ENCODE measurements around the gene ESRP2. TPM values are rescaled to one million over a fixed set of nuclear protein-coding genes. Genes with fewer than 3 reads are reported as not detected.

Gene ESRP2
- polyA plus RNA-seq (ENCODE audit: insufficient read length), result 0.88 TPM

DNA sequence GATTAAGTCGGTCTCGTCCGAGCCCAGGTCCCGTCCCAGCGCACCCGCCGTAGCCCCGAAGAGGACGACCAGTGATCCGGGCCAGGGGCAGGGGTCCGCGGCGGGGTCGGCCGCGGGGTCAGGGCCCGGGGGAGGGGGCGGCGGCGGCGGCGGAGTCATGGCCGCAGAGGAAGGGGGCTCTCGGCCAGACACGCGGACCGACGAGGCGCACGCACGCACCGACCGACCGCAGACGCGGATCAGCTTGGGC is at the start of gene ESRP2:
TSS of gene ESRP2 (minus strand) at position 241 of the 250 bp plus-strand sequence. CDS start at position 159, 82 bp downstream.
- no peak for DNase-seq

GRCh38 chr16:68285683-68286082 is 49.8 kb upstream of the ESRP2 start:
- no peak for DNase-seq

DNA sequence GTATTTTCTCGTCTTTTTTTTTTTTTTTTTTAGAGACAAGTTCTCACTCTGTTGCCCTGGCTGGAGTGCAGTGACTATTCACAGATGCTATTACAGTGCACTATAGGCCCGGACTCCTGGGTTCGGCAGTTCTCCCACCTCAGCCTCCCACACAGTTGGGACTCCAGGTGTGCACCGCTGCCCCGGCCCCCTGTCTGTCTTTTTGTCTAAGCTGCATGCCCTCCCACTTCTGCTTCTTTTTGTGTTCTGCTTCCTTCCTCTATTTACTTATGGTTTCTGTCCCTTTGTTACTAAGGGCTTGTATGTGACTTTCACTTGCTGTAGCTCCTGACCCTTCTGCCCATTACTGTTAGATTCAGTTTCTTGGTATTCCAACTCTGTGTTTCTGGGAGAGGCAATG is 48.9 kb upstream of the ESRP2 start:
- no peak for DNase-seq

GRCh38 chr16:68283801-68284598 is 48.1 kb upstream of the ESRP2 start:
- DNase-seq, result no peak

- DNase-seq, result no peak
Observed at GRCh38 chr16:68283346-68283745, 47.4 kb upstream of the ESRP2 start.

DNA sequence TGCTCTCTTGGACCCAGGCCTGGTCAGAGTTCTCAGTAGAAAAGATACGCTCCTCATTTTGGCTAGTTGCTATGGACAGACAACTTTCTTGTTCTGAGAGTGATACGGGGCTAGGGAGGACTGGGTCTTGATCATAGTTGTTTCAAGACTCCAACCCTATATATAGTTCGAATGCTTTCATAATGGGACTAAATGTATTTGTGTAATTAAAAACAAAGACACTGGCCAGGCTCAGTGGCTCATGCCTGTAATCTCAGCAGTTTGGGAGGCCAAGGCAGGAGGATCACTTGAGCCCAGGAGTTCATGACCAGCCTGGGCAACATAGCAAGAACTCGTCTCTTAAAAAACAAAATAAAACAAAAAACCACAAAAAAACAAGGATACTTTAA is 46.1 kb upstream of the ESRP2 start:
- no peak for DNase-seq

- no peak for DNase-seq
Observed at GRCh38 chr16:68281368-68282063, 45.6 kb upstream of the ESRP2 start.

DNA sequence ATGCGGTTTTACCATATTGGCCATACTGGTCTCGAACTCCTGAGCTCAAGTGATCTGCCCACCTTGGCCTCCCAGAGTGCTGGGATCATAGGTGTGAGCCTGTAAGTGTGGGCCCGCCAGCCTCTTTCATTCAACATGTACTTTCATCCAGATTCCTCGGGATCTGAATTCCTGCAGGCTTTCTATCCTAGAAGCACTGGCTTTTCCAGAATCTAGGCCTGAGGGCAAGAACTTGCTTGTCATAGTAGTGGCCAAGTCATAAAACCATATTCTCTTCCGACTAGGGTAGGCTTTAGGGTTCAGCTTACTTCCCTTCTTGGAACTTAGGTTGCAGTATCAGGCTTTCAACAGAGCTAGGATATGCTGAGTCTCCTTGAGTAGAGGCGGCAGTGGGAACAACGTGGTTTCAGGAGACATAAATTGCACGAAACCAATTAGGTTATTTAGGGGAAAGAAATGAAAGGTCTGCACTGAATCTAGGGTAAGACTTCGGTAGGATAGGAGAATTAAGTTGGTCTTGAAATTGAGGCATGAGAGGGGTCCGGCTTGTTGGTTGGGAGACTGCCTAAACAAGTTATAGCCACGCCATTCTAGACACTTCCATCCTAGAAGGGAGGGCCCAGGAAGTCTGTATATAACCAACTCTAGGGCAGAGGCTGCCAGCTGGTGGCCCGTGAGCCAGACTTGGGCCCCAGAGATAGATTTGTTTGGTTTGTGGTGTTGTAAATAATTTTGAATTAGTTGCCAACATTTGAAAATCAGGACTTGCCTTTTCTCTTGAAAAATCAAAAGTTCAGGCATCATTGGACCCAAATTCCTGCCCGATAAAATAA is 44.0 kb upstream of the ESRP2 start:
- DNase-seq, result no peak

DNA sequence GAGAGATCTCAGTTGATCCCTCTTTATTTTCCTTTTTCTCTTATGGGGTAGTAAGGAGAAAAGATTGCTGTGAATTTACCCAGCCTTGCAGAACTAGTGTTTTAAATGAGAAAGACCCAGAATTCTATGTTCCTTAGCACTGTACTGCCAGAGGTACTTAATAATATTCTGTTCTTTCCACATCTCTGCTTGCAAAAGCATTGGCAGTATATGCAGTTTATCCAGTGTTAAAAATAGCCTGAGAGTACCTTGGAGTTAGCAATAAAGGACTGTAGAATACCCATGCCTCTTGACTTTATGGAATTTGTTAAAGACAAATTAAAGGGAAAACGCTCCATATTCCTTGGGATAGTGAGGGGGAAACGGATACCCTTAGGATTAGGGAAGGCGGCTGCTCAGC is 40.3 kb upstream of the ESRP2 start:
- no peak for DNase-seq

DNA sequence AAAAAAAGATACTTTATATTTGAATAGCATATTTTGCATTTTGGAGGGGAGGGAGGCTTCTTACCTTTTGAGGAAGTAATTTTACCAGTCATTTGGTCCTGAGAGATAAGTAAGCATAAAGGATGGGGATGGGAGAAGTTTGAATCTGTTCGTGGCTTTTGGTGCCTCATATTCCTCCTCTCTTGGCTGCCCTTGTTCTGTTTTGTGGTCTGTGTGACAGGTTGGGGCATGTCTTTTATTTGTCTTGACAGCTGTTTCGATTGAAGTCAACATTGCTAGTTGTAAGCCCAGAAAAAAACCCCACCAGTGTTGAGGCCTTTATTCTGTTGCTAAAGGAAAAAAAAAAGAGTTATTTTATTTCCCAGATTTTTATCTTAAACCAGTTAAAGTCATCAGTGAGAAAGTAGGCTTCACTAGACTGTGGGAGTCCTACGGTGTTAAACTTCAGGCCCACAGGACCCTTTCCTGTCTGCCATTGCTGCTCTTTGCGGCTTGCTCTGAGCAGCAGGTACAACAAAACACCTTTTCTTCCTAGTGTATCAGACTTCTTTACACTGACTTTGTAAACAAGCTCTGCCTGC is 39.8 kb upstream of the ESRP2 start:
- no peak for DNase-seq

DNA sequence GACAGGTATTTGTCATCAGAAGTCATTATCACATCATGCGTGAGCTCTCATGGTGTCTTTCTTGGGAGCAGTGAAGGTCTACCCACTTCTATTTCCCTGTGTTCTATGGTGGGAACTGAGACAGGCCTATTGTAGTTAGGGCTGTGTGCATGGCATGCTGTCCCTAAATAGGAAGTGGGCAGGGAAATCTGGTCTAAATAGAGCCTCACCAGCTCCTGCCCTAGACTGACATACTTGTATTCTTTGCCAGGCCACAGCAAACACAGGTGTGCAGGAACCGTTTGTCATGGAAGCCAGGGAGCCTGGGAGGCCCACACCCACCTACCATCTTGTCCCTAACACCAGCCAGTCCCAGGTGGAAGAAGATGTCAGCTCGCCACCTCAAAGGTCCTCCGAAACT is 38.5 kb upstream of the ESRP2 start:
- no peak for DNase-seq

DNA sequence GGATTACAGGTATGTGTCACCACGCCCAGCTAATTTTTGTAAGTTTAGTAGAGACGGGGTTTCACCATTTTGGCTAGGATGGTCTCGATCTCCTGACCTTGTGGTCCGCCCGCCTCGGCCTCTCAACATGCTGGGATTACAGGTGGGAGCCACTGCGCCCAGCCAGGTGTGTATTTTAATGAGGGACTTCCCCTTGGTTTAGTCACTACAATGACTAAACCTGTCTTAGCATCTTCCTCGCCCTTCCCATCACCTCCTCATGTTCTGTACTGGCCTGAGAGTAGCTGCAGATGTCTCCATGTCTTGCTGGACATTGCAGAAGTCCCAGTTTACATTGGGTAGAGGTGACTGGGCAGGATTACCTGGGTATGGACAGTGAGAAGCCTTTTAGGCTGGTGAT is 38.0 kb upstream of the ESRP2 start:
- DNase-seq, result no peak

GRCh38 chr16:68273459-68273858 is 37.5 kb upstream of the ESRP2 start:
- DNase-seq, result no peak

- DNase-seq, result no peak
Observed at GRCh38 chr16:68272507-68273209, 36.7 kb upstream of the ESRP2 start.

DNA sequence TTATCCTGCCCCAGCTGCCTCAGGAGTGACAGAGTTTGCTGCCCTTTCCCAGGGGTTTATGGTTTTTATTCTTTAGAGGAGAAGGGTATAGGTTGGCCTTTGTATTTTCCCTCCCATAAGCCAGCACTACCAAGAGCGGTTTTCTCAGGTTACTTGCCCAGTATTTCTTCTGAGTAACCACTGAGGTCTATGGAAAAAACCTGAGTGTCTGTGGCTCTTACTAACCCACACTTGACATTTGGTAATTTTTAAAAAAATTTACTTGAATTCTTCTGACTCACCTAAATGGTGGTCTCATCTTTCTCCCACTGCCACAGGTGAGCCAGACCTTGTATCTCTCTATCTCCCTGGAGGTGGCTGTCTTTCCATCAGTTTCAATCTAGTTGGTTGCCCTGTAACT is 34.4 kb upstream of the ESRP2 start:
- DNase-seq, result no peak

- DNase-seq, result no peak
Observed at GRCh38 chr16:68269793-68270192, 33.9 kb upstream of the ESRP2 start.

DNA sequence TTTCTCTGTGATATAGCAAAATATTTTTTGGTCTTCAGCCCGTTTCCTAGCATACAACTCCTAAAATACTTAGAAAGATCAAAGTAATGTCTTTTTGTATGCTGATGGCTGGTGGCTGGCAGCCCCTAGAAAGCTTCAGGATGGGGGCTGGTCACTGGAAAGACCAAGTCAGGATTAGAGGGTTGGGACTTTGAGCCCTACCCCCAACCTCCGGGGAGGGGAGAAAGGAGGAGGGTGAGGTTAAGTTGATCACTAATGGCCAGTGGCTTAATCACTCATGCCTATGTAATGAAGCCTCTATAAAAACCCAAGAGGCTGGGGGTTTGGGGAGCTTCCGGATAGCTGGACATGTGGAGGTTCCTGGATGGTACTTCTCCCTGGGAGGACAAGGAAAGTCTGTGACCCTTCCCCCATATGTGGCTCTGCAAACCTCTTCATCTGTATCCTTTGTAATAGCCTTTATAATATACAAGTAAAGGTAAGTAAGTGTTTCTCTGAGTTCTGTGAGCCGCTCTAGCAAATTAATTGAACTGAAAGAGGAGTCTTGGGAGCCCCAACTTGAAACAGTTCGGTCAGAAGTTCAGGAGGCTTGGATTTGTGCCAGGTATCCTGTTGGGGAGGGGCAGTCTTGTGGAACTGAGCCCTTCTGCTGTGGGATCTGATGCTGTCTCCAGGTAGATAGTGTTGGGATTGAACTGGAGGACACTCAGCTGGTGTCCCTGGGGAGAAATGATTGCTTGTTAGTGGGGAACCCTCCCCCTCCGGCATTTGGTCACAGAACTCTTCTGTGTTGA is 31.9 kb upstream of the ESRP2 start:
- no peak for DNase-seq

DNA sequence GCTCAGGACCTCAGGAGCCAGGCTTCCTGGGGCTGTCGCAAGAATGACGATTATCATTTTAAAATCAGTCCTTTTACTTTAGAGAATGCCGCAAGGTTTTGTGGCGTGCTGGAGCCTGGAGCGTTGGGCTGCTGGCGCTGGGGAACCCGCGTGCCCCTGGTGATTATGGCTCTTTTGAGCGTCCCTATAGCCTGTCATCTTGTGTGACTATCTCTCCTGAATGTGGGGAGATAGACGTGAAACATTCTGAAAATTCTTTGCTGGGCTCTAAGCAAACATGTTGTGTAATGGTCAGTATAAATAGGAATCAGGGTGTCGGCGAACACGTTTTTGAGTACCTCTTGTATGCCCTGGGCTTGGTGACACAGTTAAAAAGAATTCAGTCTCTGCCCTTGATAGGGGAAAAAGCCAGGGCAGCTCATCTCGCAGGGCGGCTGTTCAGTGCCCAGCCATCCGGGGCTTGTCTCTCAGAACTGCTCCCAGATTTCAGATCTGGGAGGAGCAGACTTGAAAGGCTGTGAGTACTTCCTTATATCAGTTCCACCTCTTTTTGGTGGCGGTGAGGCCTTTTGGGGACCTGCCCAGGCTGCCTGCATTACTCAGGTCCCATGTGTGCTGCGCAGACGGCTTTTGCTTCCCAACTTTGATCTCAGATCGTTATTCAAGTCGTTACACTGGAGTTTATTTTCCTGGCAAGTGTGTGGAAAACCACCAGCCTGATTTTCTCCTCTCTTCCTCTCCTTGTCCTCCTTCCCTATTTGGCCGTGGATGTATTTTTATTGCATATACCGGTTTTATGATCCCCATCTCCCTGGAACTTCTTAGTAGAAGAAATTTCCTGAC is 29.4 kb upstream of the ESRP2 start:
- peak; percentile 52 for DNase-seq

DNA sequence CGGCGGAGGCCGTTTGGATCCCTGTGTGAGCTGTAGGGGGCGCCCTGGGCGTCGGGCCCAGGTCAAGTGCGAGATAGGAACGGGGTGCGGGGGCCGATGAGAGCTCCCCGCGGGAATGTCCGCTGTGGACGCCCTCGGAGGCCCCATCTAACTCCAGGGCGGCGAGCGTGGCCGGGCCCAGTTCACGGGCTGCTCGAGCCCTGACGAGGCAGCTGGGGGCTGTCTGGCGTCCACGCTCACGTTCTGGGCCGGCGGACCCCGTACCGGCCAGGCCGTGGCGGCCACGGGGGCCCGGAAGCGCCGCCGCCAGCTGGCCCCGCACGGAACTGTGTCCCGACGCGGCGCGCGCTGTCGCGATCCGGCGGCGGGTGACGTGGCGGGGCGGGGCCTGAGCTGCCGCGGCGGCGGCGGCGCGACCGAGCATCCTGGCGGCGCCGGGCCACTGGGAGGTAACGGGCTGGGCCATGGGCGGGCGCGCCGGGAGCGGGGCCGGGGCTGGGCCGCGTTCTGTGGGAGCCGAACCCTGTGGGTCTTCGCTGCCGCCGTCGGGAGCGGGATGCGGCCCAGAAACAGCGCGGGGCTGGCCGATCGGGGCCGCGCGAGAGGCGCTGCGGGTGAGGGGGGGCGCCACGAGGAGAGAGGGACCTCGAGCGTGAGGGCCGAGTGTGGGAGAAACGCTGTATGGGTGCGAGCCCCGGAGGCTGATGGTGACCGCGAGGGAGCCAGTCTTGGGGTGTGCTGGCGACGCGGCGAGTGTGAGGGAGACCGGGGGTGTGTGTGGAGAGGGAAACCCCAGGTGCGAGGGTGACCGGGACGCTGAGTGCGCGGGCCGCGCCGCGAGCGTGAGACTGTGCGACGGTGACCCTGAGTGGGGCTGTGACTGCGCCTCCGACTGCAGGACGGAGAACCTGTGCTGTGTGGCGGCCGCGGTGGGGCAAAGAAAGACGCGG is 28.5 kb upstream of the ESRP2 start, which contains the start of gene SLC7A6:
TSS of gene SLC7A6 (plus strand) at position 399 of the 950 bp plus-strand sequence. CDS start 10,201 bp downstream, outside the sequence.
- peak; percentile 68 for DNase-seq
